Skeletal muscle tissue (tissue), 4 donors: ENCODE results near the gene PSME1. TPM values are rescaled to one million over a fixed set of nuclear protein-coding genes. Genes with fewer than 3 reads are reported as not detected.

ENCODE experiments used
- H3K27ac ChIP-seq: one replicate; pipeline ENCODE4 v1.7.0; 2013; ENCODE audit warnings: mild to moderate bottlenecking, low read depth, low read length, inconsistent platforms
- H3K27me3 ChIP-seq, 3 donors: one replicate each; pipeline ENCODE4 v1.7.0; 2013; ENCODE audit warnings: low read length in 3 of 3; ENCODE audit not compliant: control insufficient read depth in 3 of 3, insufficient read depth in 3 of 3
- H3K36me3 ChIP-seq, 3 donors: one replicate each; pipeline ENCODE4 v1.7.0; 2013; ENCODE audit warnings: low read length in 3 of 3; ENCODE audit not compliant: control insufficient read depth in 3 of 3, insufficient read depth in 3 of 3
- H3K4me1 ChIP-seq, 3 donors: one replicate each; pipeline ENCODE4 v1.7.0; 2013; ENCODE audit warnings: low read length in 3 of 3, mild to moderate bottlenecking in 3 of 3; ENCODE audit not compliant: control insufficient read depth in 3 of 3, insufficient read depth in 3 of 3
- H3K4me3 ChIP-seq, 3 donors: one replicate each; pipeline ENCODE4 v1.7.0; 2013; ENCODE audit warnings: low read length in 3 of 3
- H3K9ac ChIP-seq, 3 donors: one replicate each; pipeline ENCODE4 v1.7.0; 2013; ENCODE audit warnings: low read length in 3 of 3, mild to moderate bottlenecking in 3 of 3, moderate library complexity in 2 of 3, low read depth in 1 of 3
- H3K9me3 ChIP-seq, 3 donors: one replicate each; pipeline ENCODE4 v1.7.0; 2013; ENCODE audit warnings: low read length in 3 of 3; ENCODE audit not compliant: control insufficient read depth in 3 of 3
- total RNA-seq: library from RNA; depleted of rRNA; stranded (reverse); fragments of >200 nt; gene quantifications from one replicate; pipeline ENCODE4 v1.2.3, GENCODE V29; 2014
- donor health status: Osteomylitis.

PSME1 gene
- total RNA-seq, 1 donor from 2014 or later = 89.8 TPM

GRCh38 chr14:24165785-24166184, 29.8 kb downstream of the PSME1 start:
- peaks cover 0 to 7% (median 4%) of the 10 kb centered on the region in 3 donors for H3K27me3 ChIP-seq
- no peak overlapping the region for H3K27ac ChIP-seq
- no peaks in the 10 kb centered on the region for H3K9me3 ChIP-seq
- peaks cover 39 to 47% (median 45%) of the 10 kb centered on the region in 3 donors for H3K36me3 ChIP-seq
- H3K9ac ChIP-seq = no peak overlapping the region
- peaks cover 19 to 26% (median 21%) of the 10 kb centered on the region in 3 donors for H3K4me1 ChIP-seq
- no peak overlapping the region for H3K4me3 ChIP-seq

- Histone ChIP-seq H3K9me3 (no peaks in the 10 kb centered on the region), H3K27me3 (peaks cover 0 to 22% (median 19%) of the 10 kb centered on the region in 3 donors), H3K27ac (no peak overlapping the region), H3K9ac (no peak overlapping the region), H3K4me3 (no peak overlapping the region), H3K36me3 (peaks cover 39 to 47% (median 45%) of the 10 kb centered on the region in 3 donors), H3K4me1 (peaks cover 13 to 17% (median 15%) of the 10 kb centered on the region in 3 donors)
Observed at GRCh38 chr14:24167469-24168114, 31.6 kb downstream of the PSME1 start.

GRCh38 chr14:24171422-24172260, 35.6 kb downstream of the PSME1 start, which contains the start of gene REC8:
REC8 (plus strand) TSS chr14:24172080; CDS start chr14:24172553, 473 bp downstream.
- no peak within 1 kb of the TSS for H3K27ac ChIP-seq
- H3K9ac ChIP-seq = no peak within 1 kb of the TSS
- peaks cover 6 to 13% (median 10%) of the 10 kb centered on the region in 3 donors for H3K36me3 ChIP-seq
- H3K9me3 ChIP-seq = no peaks in the 10 kb centered on the region
- peaks cover 9 to 14% (median 12%) of the 10 kb centered on the region in 3 donors for H3K4me1 ChIP-seq
- H3K27me3 ChIP-seq = peaks cover 0 to 31% (median 27%) of the 10 kb centered on the region in 3 donors
- H3K4me3 ChIP-seq = peak within 1 kb of the TSS; percentile 1 to 60 (median 54)

- H3K4me3 ChIP-seq = peak overlapping the region in 2 of 3 donors; percentile 1 to 54
- H3K4me1 ChIP-seq = peaks cover 9 to 14% (median 12%) of the 10 kb centered on the region in 3 donors
- peaks cover 0 to 31% (median 27%) of the 10 kb centered on the region in 3 donors for H3K27me3 ChIP-seq
- H3K36me3 ChIP-seq = peaks cover 7 to 9% (median 8%) of the 10 kb centered on the region in 3 donors
- H3K9me3 ChIP-seq = no peaks in the 10 kb centered on the region
- no peak overlapping the region for H3K27ac ChIP-seq
- no peak overlapping the region for H3K9ac ChIP-seq
Observed at GRCh38 chr14:24172261-24172860, 36.4 kb downstream of the PSME1 start.

- Histone ChIP-seq H3K9me3 (no peaks in the 10 kb centered on the region), H3K27me3 (peaks cover 0 to 31% (median 27%) of the 10 kb centered on the region in 3 donors), H3K4me1 (peaks cover 9 to 14% (median 12%) of the 10 kb centered on the region in 3 donors), H3K36me3 (peaks cover 3 to 6% (median 4%) of the 10 kb centered on the region in 3 donors), H3K4me3 (no peak overlapping the region), H3K27ac (no peak overlapping the region), H3K9ac (no peak overlapping the region)
Observed at GRCh38 chr14:24172871-24173281, 36.9 kb downstream of the PSME1 start.

GRCh38 chr14:24176599-24176998, 40.6 kb downstream of the PSME1 start:
- H3K4me3 ChIP-seq = no peak overlapping the region
- H3K36me3 ChIP-seq = peaks cover 28 to 33% (median 31%) of the 10 kb centered on the region in 3 donors
- H3K4me1 ChIP-seq = peaks cover 27 to 32% (median 28%) of the 10 kb centered on the region in 3 donors
- peaks cover 0 to 18% (median 17%) of the 10 kb centered on the region in 3 donors for H3K27me3 ChIP-seq
- no peak overlapping the region for H3K9ac ChIP-seq
- no peak overlapping the region for H3K27ac ChIP-seq
- H3K9me3 ChIP-seq = no peaks in the 10 kb centered on the region

- Histone ChIP-seq H3K9ac (no peak overlapping the region), H3K27me3 (peaks cover 0 to 12% (median 12%) of the 10 kb centered on the region in 3 donors), H3K27ac (no peak overlapping the region), H3K4me1 (peaks cover 22 to 26% (median 24%) of the 10 kb centered on the region in 3 donors), H3K9me3 (no peaks in the 10 kb centered on the region), H3K4me3 (no peak overlapping the region), H3K36me3 (peaks cover 33 to 40% (median 38%) of the 10 kb centered on the region in 3 donors)
Observed at GRCh38 chr14:24177041-24177825, 41.2 kb downstream of the PSME1 start.

- Histone ChIP-seq H3K27ac (no peak overlapping the region), H3K9ac (no peak overlapping the region), H3K4me1 (peaks cover 19 to 23% (median 22%) of the 10 kb centered on the region in 3 donors), H3K4me3 (no peak overlapping the region), H3K27me3 (peaks cover 0 to 6% (median 6%) of the 10 kb centered on the region in 3 donors), H3K36me3 (peaks cover 40 to 44% (median 42%) of the 10 kb centered on the region in 3 donors), H3K9me3 (no peaks in the 10 kb centered on the region)
Observed at GRCh38 chr14:24177891-24178290, 41.9 kb downstream of the PSME1 start.
